Heart left ventricle (tissue), 13 donors: ENCODE data around the gene C19orf38.

Source experiments
- POLR2A ChIP-seq, 2 donors: fragments of 450-650 bp; IDR thresholded peaks; one replicate each; pipeline ENCODE4 v1.6.1; 2017; ENCODE audit warnings: antibody characterized with exemption in 2 of 2, mild to moderate bottlenecking in 2 of 2, moderate library complexity in 2 of 2
- TF ChIP-seq, protein P1 (sequence below), 12 donors: fragments of 200-600 bp; sonication (generic) in 4 of 12; IDR thresholded peaks; one replicate each; pipeline versions ENCODE4 v1.5.0 to v1.8.0; 2018 to 2022; ENCODE audit warnings: antibody characterized with exemption in 12 of 12, mild to moderate bottlenecking in 5 of 12
- donor health status: ischemic (EF 13 %, LVEDD 7.1; RV severe dilation, severe dysfunction).
- donor health status: DM: no; HTN: yes; CAD: no.
- donor health status: DM: no; HTN: no; CAD: no.
- donor health status: ischemic (EF 25% LVEDD 6.9; RV normal size, moderate dysfunction).
- donor health status: ischemic (EF 25% LVEDD 5.7; RV mildly dilated, moderate dysfunction).
- donor health status: ischemic (EF 35%, LVEDD 5.7; RV mildly dilated, moderate dysfunction).
- donor health status: nonischemic (EF 11% LVEDD 7.7; RV severe dilation, severe dysfunction).
- donor health status: DM: yes; HTN: yes; CAD: no.
- donor health status: PGD.
- donor health status: ischemic (EF 29% LVEDD 5.4; RV normal size, mild dysfunction).
- donor health status: nonischemic (EF 23%, LVEDD 6.1; RV moderate dilation, normal function).

DNA sequence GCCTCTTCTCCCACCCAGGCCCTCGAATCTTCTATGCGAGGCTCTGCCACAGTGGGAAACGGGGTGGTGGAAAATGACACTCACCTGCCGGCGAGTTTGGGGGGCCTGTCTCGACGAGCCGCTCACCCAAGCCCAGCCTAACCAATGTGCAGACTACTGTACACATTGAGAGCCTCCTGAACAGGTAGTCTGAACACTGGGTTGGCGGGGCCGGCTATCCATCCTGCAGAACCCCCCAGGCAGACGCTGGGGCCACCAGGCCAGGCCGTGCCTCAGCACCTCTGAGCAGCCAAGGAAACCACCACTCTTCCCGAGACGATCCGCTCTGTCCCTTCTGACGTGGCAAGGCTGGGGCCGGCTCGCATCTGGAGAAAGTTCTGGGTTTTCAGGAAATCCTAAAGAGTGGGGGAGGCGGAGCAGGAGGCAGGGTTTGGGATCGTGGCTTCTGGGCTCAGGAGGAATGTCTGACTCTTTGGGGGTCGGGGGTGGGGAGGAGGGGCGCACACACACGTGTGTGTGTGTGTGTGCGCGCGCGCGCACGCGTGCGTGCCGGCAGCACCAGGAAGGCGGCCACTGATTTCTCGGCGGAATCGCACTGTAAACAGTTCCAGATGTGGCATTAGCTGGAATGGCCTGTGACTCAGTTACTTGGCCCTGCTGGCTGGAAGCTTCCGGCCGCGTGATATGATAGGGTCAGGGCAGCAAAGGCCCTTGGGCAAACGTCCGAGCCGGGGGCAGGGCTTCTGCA lies 30.8 kb upstream of the C19orf38 start:
- TF ChIP-seq, protein P1, sequence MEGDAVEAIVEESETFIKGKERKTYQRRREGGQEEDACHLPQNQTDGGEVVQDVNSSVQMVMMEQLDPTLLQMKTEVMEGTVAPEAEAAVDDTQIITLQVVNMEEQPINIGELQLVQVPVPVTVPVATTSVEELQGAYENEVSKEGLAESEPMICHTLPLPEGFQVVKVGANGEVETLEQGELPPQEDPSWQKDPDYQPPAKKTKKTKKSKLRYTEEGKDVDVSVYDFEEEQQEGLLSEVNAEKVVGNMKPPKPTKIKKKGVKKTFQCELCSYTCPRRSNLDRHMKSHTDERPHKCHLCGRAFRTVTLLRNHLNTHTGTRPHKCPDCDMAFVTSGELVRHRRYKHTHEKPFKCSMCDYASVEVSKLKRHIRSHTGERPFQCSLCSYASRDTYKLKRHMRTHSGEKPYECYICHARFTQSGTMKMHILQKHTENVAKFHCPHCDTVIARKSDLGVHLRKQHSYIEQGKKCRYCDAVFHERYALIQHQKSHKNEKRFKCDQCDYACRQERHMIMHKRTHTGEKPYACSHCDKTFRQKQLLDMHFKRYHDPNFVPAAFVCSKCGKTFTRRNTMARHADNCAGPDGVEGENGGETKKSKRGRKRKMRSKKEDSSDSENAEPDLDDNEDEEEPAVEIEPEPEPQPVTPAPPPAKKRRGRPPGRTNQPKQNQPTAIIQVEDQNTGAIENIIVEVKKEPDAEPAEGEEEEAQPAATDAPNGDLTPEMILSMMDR (IDR thresholded peaks at IDR 0.05): no peak
- no peak for TF ChIP-seq POLR2A (IDR thresholded peaks at IDR 0.05)
